HG02763 (cell line): ENCODE measurements around the gene CRYGB.

Experiments used
- ATAC-seq: cut with Tn5 transposase; IDR thresholded peaks from one replicate; pipeline ENCODE4 v1.9.1; 2021; ENCODE audit warnings: mild to moderate bottlenecking, moderate library complexity; ENCODE audit not compliant: unreplicated experiment

Gene CRYGB

GRCh38 chr2:208146006-208146405, at the start of gene CRYGB:
Gene CRYGB (minus strand): TSS chr2:208146158. CDS start chr2:208146120, 38 bp downstream.
- ATAC-seq: no peak

GRCh38 chr2:208195531-208195930, 49.6 kb upstream of the CRYGB start:
- no peak for ATAC-seq

- ATAC-seq: no peak
These were observed 46.8 kb upstream of the CRYGB start for GRCh38 chr2:208192611-208193236.

GRCh38 chr2:208189810-208190503, 44.0 kb upstream of the CRYGB start, which contains the start of gene C2orf80:
Gene C2orf80 (minus strand): TSS chr2:208190030. CDS start chr2:208186986, 3,044 bp downstream.
- no peak for ATAC-seq

- ATAC-seq: no peak
These were observed 43.3 kb upstream of the CRYGB start for GRCh38 chr2:208189069-208189809.

- no peak for ATAC-seq
These were observed 40.9 kb upstream of the CRYGB start for GRCh38 chr2:208186893-208187292.

GRCh38 chr2:208186465-208186864, 40.5 kb upstream of the CRYGB start:
- ATAC-seq: no peak

GRCh38 chr2:208183972-208184705, 38.2 kb upstream of the CRYGB start:
- ATAC-seq: no peak

- no peak for ATAC-seq
These were observed 37.6 kb upstream of the CRYGB start for GRCh38 chr2:208183526-208183925.

- no peak for ATAC-seq
These were observed 36.9 kb upstream of the CRYGB start for GRCh38 chr2:208182835-208183234.

GRCh38 chr2:208179028-208179609, 33.2 kb upstream of the CRYGB start:
- ATAC-seq: no peak

GRCh38 chr2:208175840-208176153, 29.8 kb upstream of the CRYGB start:
- ATAC-seq: no peak

- ATAC-seq: peak; percentile 97
These were observed 29.3 kb upstream of the CRYGB start for GRCh38 chr2:208175069-208175839.

GRCh38 chr2:208174144-208174543, 28.2 kb upstream of the CRYGB start:
- ATAC-seq: no peak

GRCh38 chr2:208172125-208172524, 26.2 kb upstream of the CRYGB start:
- no peak for ATAC-seq

GRCh38 chr2:208164951-208165755, 19.2 kb upstream of the CRYGB start:
- ATAC-seq: no peak

- no peak for ATAC-seq
These were observed 17.5 kb upstream of the CRYGB start, which contains the start of gene CRYGA for GRCh38 chr2:208163489-208163888. Gene CRYGA (minus strand): TSS chr2:208163589. CDS start chr2:208163556, 33 bp downstream.

- ATAC-seq: no peak
These were observed 10.5 kb upstream of the CRYGB start for GRCh38 chr2:208156439-208156838.

- ATAC-seq: no peak
These were observed 7.2 kb upstream of the CRYGB start for GRCh38 chr2:208153156-208153555.
